Measurements from ENCODE around the gene TMEM52. TPM values are rescaled to one million over a fixed set of nuclear protein-coding genes. Genes with fewer than 3 reads are reported as not detected.

TMEM52 gene
- total RNA-seq, 1 donor from 2014 or later, result 1.5 TPM

DNA sequence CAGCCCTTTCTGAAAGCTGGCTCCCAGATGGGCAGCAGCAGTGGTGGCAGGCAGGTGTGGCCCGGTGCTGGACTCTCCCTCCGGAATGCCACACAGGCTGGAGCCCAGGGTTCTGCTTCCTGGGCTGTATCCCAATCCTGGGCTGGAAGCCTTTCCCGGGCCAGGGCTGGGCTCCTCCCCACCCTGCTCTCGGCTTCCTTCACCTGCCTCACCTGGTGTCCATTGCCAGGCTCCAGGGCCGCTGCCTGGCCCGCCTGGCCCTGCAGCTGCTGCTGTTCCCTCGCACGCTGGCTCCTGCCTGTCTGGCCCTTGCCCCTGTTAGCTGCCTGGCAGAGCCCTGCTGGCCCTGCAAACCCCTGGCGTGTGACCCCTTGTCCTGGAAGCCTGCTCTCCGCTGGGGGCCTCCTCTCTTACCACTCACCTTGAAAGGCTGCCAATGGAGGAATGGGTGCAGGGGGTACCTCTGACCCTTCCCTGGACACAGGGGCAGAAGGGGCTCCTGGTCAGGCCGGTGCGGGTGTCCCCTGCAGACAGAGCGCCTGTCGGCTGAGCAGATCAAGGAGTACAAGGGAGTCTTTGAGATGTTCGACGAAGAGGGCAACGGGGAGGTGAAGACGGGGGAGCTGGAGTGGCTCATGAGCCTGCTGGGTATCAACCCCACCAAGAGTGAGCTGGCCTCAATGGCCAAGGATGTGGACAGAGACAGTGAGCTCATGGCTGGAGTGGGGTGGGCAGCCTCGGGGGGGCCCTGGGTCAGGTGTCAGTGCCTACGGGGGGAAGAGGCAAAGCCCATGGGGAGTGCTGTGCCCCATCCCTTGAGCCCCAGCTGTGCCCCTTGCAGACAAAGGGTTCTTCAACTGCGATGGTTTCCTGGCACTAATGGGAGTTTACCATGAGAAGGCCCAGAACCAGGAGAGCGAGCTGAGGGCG, 2.9 kb downstream of the TMEM52 start:
- DNase-seq (ENCODE audit: low spot score), result peak; percentile 88

DNA sequence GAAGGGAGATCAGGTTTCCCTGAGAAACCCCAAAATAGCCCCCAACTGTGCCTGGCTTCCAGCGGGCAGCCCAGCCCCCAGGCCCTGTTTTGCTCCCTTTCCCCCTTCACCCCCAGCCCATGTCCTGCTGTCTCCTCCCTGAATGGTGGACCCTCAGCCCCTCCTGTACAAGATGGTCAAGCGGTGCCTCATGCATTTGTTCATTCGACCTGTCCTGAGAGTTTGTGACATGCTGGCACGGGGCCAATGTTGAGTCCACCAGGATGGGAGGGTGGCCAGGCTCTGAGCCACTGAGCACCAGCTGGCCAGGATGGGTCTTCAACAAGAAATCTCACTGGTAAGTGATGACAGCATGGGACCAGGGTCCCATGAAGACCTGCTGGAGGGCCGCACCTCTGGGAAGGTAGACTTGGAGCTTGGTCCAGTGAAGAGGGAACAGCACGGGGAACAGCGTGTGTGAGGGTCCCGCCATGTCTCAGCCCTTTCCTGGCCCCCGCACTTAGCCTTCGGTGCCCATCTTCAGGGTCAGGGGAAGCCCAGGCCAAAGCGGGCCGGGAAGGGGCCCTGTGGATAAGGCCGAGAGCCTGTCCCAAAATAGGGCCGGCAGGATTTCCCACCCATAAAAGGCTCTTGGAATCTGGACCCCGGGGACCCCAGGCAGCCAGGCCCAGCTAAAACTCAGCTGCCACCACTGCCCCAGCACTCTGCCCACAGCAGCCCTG, 3.9 kb downstream of the TMEM52 start, which contains the start of gene CALML6:
Gene CALML6 (plus strand): TSS at position 290 of the 722 bp plus-strand sequence. CDS start 21 bp downstream, at position 311.
- peak; percentile 87 for DNase-seq (ENCODE audit: low spot score)

DNA sequence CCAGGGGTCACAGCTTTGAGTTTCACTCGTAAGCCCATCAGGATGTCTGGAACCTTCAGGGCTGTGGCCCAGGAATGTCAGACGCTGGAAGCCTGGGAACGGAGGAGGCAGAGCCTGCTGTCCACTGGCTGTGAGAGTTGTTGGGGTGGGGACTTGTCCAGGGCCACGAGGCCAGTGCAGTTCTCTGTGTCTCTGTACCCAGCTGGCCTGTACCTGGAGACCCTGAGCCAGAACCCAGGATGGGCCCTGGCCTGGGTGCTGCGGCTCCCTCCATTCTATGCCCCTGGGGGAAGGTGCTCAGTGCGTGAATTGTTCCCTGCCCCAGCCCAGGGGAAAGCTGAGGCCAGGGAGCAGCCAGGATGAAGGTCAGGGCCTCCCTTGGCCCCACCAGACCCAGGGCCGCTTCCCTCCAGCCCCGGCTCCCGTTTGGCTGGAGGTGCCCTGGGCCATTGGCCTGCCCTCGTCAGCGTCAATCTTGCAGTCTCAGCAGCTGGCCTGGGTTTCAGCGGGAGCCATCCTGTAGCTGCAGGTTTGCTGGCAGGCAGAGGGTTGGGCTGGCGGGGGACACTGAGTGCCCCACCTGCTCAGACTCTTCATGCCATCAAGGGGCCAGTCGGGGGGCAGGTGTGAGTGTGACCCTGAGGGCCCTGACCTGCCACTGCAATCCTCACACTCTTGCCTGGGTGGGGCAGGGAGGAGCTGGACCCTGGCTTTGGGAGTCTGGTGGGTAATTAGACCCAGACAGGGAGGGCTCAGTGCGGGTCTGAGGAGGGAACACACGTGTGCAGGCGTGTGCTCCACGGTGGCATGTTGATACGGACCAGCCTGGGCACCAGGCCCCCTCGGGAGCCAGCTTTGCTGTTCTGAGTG, 4.7 kb downstream of the TMEM52 start:
- DNase-seq (ENCODE audit: low spot score), result no peak

DNA sequence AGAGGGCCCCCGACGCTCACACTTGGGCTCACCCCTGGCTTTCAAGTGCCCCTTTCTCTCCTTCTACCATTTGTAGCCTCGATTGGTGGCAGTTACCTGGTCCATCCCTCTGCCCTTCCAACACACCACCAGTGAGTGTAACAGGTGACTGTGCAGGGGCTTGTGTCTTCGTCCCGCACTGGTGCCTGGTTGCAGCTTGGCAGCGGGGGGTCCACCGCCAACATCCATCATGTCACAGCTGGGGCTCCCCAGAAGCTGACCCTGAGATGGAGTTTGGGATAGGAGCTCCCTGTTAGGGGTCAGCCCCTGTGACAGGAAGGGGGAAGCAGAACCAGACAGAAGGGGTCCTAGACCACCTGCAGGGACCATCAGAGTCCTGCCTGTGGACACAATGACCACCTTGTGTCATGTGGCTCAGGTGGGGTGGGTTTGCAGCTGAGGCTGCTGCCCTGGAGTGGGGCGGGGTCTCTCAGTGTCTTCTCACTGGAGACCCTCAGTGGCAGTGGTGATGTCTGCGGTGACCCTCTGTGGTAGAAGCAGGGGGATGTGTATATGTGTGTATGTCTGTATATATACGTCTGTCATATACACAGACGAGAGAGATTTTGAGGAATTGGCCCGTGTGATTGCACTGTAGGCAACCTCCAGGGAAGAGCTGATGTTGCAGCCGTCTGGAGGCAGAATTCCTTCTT, 7.6 kb downstream of the TMEM52 start:
- no peak for DNase-seq (ENCODE audit: low spot score)

DNA sequence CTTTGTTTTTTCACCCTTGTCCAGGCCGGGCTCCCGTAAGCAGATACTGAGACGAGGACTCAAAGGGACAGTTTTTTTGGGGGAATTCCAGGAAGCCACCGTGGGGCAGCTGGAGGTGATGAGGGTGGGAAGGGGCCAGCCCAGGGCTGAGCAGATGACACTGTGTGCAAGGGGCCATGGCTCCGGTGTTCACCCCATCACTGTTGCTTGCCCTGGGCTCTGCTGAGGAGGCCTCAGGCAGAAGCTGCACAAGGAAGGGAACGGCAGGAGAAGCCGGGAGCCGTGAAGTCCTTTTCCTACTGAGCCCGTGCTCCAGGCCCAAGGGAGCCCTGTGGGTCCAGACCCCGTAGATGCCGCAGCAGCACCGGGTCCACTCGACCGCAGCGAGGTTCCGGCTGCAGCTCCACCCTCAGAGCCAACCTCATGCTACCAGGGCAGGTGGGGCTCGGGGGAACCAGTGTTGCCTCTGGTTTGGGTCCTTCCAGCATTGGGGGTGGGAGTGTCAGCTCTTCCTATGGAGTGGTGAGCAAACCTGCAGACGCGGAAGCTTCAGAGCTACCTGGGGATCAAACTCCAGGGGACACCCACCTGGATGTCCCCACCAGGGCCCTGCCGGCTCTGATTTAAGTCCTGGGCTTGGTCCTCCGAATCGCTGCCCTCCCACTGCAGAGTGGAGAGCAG, 8.3 kb downstream of the TMEM52 start:
- DNase-seq (ENCODE audit: low spot score), result no peak

DNA sequence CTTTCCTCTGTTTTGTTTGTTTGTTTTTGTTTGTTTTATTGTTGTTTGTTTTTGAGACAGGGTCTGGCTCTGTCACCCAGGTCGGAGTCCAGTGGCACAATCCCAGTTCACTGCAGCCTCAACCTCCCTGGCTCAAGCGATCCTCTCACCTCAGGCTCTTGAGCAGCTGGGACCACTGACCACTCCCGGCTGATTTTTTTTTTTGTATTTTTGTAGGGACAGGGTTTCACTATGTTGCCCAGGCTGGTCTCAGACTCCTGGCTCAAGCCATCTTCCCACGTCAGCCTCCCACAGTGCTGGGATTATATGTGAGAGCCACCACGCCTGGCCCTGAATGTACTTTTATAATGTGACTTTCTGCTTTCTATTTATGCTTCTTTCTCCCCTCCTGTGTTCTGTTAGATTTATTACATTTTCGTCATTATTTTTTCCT, 9.0 kb downstream of the TMEM52 start:
- no peak for DNase-seq (ENCODE audit: low spot score)

DNA sequence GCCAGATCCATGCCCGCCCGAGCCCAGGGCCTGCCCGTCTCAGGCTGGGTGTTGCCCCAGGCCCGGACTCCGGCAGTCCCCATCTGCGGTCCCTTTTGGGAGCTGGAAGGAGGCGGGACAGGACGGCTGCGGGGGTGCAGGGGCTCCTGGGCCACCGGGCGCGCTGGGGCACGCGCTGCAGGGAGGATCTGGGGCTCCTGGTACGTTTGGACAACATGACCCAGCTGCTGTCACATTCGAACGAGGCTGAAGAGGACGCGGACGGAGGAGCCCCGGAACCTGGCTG, 10.6 kb downstream of the TMEM52 start:
- DNase-seq (ENCODE audit: low spot score), result no peak

DNA sequence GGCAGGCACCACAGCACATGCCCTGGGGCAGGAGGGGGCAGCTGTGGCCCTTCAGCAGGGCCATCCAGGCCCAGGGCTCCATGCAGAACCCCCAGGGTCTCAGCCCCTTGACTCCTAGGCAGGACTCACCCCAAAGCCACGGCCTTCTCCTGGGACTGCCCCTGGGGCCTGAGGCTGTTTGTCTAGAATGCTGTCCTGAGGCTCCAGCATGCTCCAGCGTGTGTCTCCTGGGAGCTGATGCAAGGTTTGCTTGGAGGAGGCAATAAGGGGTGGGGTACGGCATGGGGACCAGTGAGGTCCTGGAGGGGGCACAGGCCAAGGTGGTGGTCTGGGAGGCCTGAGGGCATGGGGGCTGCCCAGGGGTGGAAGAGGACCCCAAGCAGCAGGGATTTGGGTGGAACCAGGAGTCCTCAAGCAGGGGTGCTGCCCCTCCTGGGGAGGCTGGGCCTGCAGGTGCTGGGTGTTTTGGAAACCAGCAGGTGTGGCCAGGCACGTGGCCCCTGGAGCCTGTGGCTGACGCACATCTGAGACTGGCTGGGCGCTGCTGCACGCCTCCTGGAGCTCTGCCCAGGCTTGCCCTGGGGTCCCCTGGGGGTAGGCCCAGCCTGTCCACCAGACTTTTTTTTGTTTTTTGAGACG, 11.9 kb downstream of the TMEM52 start:
- no peak for DNase-seq (ENCODE audit: low spot score)

DNA sequence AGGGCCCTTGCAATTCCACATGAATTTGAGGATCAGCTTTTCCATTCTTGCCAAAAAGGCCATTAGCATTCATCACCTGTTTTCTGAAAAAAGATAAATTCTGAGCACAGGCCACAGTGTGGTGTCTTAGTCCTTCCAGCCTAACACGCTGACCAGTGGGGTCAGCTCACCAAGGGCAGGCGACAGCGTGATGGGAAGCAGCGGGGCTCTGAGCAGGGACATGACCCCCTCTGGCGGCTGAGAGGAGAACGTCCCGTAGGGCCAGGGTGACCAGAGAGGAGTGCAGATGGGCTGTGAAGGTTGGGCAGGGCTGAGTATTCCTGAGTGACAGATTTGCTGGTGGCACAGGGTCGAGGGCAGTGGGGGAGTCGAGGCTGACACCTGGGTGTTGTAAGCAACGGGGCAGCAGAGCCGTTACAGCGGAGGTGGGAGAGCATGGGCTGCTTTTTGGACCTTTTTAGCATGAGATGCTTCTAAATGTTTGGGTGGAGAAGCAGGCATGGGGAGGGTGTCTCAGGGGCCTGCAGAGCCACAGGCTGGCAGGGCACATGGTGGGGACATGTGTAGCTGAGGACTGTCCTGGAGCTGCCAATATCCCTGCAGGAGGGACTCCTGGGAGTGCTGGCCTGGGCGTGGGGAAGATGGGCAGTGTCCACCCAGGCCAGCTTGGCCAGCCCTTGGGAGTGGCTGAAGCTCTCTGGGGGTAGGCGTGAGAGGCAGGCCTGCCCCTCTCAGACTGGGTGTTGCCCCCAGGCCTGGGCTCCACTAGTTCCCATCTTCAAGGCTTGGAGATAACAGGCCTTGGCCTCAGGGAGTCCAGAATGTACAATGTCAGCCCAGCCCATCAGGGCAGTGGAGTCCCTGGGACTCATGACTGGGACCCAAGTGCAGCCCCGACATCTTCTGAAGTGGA, 12.6 kb downstream of the TMEM52 start:
- no peak for DNase-seq (ENCODE audit: low spot score)

DNA sequence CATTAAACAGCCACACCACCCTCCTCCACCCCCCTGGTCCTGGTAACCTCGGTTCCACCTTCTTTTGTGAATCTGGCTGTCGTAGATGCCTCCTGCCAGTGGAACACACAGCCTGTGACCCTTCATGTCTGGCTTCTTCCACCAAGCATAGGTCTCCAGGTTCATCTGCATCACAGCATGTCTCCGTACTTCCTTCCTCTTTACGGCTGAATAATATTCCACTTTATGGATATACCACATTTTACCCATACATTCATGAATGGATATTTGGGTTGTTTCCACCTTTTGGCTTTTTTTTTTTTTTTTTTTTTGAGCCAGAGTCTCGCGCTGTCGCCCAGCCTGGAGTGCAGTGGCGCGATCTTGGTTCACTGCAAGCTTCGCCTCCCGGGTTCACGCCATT, 15.9 kb downstream of the TMEM52 start:
- DNase-seq (ENCODE audit: low spot score), result no peak

DNA sequence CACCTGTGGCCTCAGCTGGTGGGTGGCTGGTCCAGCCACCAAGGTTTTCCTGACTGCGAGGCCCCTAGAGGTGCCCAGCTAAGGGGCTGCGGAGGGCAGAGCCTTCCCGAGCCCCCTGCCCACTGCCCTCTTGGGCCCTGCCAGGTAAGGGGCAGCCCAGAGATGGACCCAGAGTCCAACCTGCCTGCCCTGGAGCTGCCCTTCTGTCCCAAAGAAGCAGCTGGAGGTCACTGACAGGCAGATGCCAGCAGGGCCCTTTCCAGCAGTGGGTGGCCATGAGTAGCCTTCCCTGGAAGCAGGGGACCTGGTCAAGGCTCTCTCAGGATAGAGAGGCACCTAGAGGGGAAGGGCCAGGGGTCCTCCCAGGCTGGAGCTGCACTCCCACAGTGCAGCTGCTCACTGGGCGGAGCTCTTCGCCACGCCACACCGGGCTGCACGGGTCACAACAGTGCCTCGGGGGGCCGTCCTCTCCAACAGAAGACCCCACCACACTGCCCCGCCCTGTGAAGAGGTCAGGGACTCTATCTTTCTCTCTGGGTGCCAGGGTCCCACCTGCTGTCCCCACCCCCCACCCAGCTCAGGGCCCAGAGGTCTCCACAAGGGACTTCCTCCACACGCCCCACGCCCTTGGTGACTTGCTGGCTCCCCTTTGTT, 17.3 kb downstream of the TMEM52 start:
- DNase-seq (ENCODE audit: low spot score), result no peak

DNA sequence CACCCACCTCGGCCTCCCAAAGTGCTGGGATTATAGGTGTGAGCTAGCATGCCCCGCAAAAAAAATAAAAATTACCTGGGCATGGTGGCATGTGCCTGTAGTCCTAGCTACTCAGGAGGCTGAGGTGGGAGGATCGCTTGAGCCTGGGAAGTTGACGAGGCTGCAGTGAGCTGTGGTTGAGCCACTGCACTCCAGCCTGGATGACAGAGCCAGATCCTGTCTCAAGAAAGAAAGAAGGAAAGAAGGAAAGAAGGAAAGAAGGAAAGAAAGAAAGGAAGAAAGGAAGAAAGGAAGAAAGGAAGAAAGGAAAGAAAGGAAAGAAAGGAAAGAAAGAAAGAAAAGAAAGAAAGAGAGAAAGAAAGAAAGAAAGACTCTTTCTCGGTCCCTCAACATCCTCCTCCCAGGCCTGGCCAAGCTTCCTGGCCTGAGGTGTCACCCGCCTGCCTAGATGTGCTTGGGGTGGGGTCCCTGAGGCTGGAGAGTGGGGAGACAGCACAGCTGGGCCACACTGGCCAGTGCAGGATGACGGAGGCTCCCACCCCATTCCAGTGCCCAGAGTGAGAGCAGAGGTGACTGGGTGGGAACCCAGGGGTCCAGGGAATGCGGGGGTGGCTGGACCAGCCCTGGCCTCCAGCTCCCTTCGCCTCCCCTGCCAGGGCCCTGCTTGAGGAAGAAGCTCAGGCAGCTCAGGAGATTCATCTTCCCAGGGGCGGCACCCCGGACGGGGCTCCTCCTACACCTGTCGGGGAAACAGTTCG, 18.0 kb downstream of the TMEM52 start:
- DNase-seq (ENCODE audit: low spot score), result no peak

DNA sequence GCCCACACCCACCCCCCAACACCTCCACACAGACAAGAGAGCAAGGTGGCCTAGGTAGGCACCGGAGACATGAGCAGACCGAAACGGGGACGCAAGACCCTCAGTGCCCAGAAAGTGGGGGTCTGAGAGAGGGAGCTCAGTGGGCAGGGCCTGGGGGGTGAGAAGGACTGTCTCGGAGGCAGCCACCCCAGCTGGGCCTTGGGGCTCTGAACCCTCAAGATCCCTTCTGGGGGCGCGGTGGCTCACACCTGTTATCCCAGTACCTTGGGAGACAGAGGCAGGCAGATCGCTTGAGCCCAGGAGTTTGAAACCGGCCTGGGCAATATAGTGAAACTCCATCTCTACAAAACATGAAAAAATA, 19.1 kb downstream of the TMEM52 start:
- no peak for DNase-seq (ENCODE audit: low spot score)

DNA sequence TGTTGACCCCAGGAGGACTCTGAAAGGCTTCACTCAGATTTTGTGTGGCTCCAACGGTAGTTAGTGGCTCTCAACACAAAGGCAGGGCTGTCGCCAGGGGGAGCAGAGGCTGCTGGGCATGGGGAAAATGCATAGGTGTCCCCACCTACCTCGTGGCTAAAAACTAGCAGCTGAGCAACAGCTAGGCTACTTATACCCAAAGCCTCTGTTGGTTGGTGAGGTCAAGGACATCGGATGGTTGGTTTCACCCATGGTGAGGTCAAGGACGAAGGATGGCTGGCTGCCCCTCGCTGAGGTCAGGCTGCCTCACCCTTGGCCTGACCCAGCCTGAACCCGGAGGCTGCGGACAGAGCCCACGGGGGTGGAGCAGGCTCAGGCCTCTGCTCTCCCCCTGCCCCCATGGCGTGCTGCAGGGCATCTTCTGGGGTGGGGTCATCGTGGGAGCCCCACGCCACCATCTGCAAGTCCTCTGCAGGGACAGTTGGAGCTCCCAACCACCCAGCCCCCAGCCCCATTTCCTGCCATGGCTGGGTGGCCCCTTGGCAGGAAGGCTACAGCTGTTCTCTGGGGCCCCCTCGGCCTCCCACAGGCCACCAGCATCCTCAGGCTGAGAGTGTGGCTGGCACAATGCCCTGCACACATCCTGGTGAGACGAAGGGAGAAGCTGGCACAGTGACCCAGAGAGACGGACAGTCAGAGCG, 19.7 kb downstream of the TMEM52 start:
- DNase-seq (ENCODE audit: low spot score), result no peak

DNA sequence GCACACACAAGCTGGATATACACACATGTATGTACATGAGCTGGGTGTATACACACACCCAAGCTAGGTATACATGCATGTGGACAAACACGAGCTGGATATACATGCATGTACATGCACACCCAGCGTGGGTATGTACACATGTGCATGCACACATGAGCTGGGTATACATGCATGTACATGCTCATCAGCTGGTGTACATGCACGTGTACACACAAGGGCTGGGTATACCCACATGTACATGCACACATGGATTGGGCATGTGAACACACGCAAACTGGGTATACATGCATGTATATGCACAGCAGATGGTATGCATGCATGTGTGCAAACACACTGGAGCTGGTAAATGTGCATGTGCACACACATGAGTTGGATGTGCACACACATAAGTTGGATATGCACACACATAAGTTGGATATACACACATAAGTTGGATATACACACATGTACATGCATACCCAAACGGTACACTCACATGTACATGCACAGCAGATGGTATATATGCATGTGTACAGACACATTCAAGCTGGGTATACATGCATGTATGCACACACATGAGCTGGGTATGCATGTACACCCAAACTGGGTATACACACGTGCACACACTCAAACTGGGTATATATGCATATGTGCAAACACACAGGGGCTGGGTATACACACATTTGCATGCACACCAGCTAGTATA, 20.7 kb downstream of the TMEM52 start:
- no peak for DNase-seq (ENCODE audit: low spot score)

Measured in mesenteric fat pad (tissue), 1 donor.